ENCODE data around the gene TPPP3. TPM values are rescaled to one million over a fixed set of nuclear protein-coding genes. Genes with fewer than 3 reads are reported as not detected.

Gene TPPP3
- 0.95 TPM for total RNA-seq (2021; ENCODE audit: unreplicated experiment)
- polyA plus RNA-seq (2012; ENCODE audit: insufficient read length), result 6.0 TPM
- percentile 24 among the genes with signal in this experiment for Bru-seq, nascent RNA
- BruChase-seq, experiment 1, labeled RNA remaining after a 2-hour chase, result percentile 14 among the genes with signal in this experiment
- BruChase-seq, experiment 2, labeled RNA remaining after a 6-hour chase, result percentile 29 among the genes with signal in this experiment
- long read RNA-seq, result 0 reads

DNA sequence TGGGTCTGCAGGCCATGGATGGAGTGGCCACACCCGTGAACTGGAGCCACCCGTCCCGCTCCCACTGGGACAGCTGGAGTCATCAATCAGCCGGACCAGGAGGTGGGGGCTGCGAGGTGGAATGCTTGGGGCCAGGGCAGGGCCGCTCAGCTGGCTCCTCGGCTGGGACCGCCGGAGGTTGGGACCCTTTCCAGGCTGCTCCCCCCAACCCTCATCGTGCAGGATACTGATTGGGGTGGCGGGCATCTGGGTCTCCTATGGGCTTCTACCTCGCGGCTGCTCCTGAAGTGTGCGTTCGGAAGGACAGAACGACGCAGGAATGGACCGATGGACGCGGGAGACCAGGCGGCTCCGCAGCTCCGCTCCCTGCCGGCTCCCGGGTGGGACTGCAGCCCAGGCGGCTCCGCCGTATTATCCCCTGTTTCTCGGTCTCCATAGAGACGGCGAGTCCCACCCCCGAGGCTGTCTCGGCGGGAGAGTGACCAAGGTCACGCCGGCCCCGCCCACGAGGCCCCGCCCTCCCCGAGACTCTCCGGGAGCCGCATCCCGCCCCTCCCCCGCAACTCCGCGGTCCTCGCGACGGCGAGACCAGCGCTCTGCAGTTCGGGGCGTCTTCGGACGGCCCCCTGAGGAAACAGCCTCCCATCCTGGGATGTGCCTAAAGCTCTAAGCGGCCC, at the start of gene TPPP3:
Gene TPPP3 (minus strand): TSS at position 388 of the 677 bp plus-strand sequence. CDS start 2,387 bp downstream, outside the sequence.
- TF ChIP-seq CTCF (IDR thresholded peaks at IDR 0.05) (peak; percentile 62), POLR2AphosphoS5 (IDR thresholded peaks at IDR 0.05; ENCODE audit: low read depth, low read length) (no peak)
- H3K27ac ChIP-seq (ENCODE audit: low read length), result no peak within 1 kb of the TSS
- intact Hi-C loops (cut with micrococcal nuclease; ENCODE audit: unreplicated experiment), result no loop called here
- H3K4me3 ChIP-seq (ENCODE audit: low read depth in 2 of 2, low read length in 2 of 2), result peak within 1 kb of the TSS; percentile 22 to 50
- H3K36me3 ChIP-seq (ENCODE audit: control insufficient read depth, insufficient read depth, low read length), result no peaks in the 10 kb centered on the region
- CTCF ChIA-PET, result no interaction called here
- no peaks in the 10 kb centered on the region for H3K27me3 ChIP-seq (ENCODE audit: control insufficient read depth, insufficient read depth, low read length)
- POLR2A ChIA-PET, result no interaction called here
- H3K9me3 ChIP-seq (ENCODE audit: control insufficient read depth, insufficient read depth, low read depth, low read length), result no peaks in the 10 kb centered on the region
- ATAC-seq, result peak; percentile 77
- no peak for DNase-seq (ENCODE audit: low read depth, low spot score)
- no TSS peak for BruUV-seq (replicated peaks)
- in situ Hi-C loops (cut with HindIII; ENCODE audit: low pct_unique_long_range_greater_than_20kb, low sequenced_read_pairs), result no loop called here
- no peaks in the 10 kb centered on the region; the same call in 1 of the 2 replicates for H3K4me1 ChIP-seq (ENCODE audit: control insufficient read depth, insufficient read depth, low read length)

GRCh38 chr16:67442581-67443255, 49.4 kb upstream of the TPPP3 start:
- no peak for ATAC-seq
- DNase-seq (ENCODE audit: low read depth, low spot score), result no peak

More at GRCh38 chr16:67442581-67443255, 49.4 kb upstream of the TPPP3 start:
- in situ Hi-C loops (cut with HindIII; ENCODE audit: low pct_unique_long_range_greater_than_20kb, low sequenced_read_pairs) (no loop called here), intact Hi-C loops (cut with micrococcal nuclease; ENCODE audit: unreplicated experiment) (no loop called here)
- Histone ChIP-seq H3K4me1 (ENCODE audit: control insufficient read depth, insufficient read depth, low read length) (no peaks in the 10 kb centered on the region), H3K27me3 (ENCODE audit: control insufficient read depth, insufficient read depth, low read length) (no peaks in the 10 kb centered on the region), H3K27ac (ENCODE audit: low read length) (no peak overlapping the region), H3K4me3 (ENCODE audit: low read depth in 2 of 2, low read length in 2 of 2) (no peak overlapping the region), H3K9me3 (ENCODE audit: control insufficient read depth, insufficient read depth, low read depth, low read length) (no peaks in the 10 kb centered on the region), H3K36me3 (ENCODE audit: control insufficient read depth, insufficient read depth, low read length) (no peaks in the 10 kb centered on the region)
- no TSS peak for BruUV-seq (replicated peaks)
- no peak for TF ChIP-seq SIN3A (IDR thresholded peaks at IDR 0.05; ENCODE audit: borderline replicate concordance, insufficient read depth, low read depth, low read length)
- no peak for TF ChIP-seq CTCF (IDR thresholded peaks at IDR 0.05)
- TF ChIP-seq TCF7L2 (IDR thresholded peaks at IDR 0.05; ENCODE audit: low read depth, low read length), result no peak
- TF ChIP-seq POLR2AphosphoS5 (IDR thresholded peaks at IDR 0.05; ENCODE audit: low read depth, low read length), result no peak
- no peak for TF ChIP-seq REST (IDR thresholded peaks at IDR 0.05; ENCODE audit: insufficient read depth in 1 of 2, low read depth in 2 of 2, low read length in 1 of 2)
- ChIA-PET POLR2A (no interaction called here), CTCF (interaction anchor here (1.2 kb wide), 1 partner anchor 15 kb away, joined by 3 read pairs; no protein-coding TSS in a partner anchor)
